ENCODE results near the gene PTPRC. TPM values are rescaled to one million over a fixed set of nuclear protein-coding genes. Genes with fewer than 3 reads are reported as not detected.

Gene PTPRC
- total RNA-seq, 1 experiment from 2014 or later, result 0.11 TPM

- Histone ChIP-seq H3K27me3 (ENCODE audit: low read length) (no peaks in the 10 kb centered on the region), H3K4me3 (ENCODE audit: low read length) (no peak overlapping the region), H3K4me2 (ENCODE audit: low read length) (no peak overlapping the region), H3F3A (ENCODE audit: low read length, unreplicated experiment) (no peaks in the 10 kb centered on the region), H3K79me2 (ENCODE audit: low read length) (no peaks in the 10 kb centered on the region), H3K9me2 (replicated peaks; ENCODE audit: low read length) (no peaks in the 10 kb centered on the region), H3K9ac (ENCODE audit: low read length) (no peak overlapping the region), H2AFZ (ENCODE audit: low read length) (no peak overlapping the region), H3K9me3 (ENCODE audit: low read length) (no peaks in the 10 kb centered on the region), H3K36me3 (ENCODE audit: low read depth, low read length) (no peaks in the 10 kb centered on the region), H3K27ac (ENCODE audit: low read length) (no peak overlapping the region), H3K4me1 (ENCODE audit: insufficient read depth, low read length) (peaks cover 5% of the 10 kb centered on the region), H4K20me1 (ENCODE audit: low read length) (no peaks in the 10 kb centered on the region)
- DNase-seq (no peak), ATAC-seq (no peak)
- intact Hi-C loops (cut with micrococcal nuclease), result no loop called here
- ChIA-PET POLR2A (ENCODE audit: unreplicated experiment) (no interaction called here), CTCF (no interaction called here)
- no peak for TF ChIP-seq CTCF (conservative IDR thresholded peaks at IDR 0.05; ENCODE audit: low read depth, low read length)
- no peak for TF ChIP-seq EZH2phosphoT487 (IDR thresholded peaks at IDR 0.05; ENCODE audit: borderline replicate concordance, low read length)
- TF ChIP-seq EZH2 (IDR thresholded peaks at IDR 0.05; ENCODE audit: low read length, unreplicated experiment), result no peak
- no TSS peak for BruUV-seq (replicated peaks)
These were observed 26.2 kb upstream of the PTPRC start for GRCh38 chr1:198612471-198613260.

- BruUV-seq (replicated peaks), result no TSS peak
- intact Hi-C loops (cut with micrococcal nuclease), result no loop called here
- no peaks in the 10 kb centered on the region for H4K20me1 ChIP-seq (ENCODE audit: low read length)
- no peak overlapping the region for H3K27ac ChIP-seq (ENCODE audit: low read length)
- no peaks in the 10 kb centered on the region for H3K9me3 ChIP-seq (ENCODE audit: low read length)
- no peak overlapping the region for H3K4me3 ChIP-seq (ENCODE audit: low read length)
- ChIA-PET POLR2A (ENCODE audit: unreplicated experiment) (no interaction called here), CTCF (no interaction called here)
- ATAC-seq (no peak), DNase-seq (no peak)
- no peak overlapping the region for H3K4me2 ChIP-seq (ENCODE audit: low read length)
- H3K79me2 ChIP-seq (ENCODE audit: low read length), result no peaks in the 10 kb centered on the region
- no peaks in the 10 kb centered on the region for H3K4me1 ChIP-seq (ENCODE audit: insufficient read depth, low read length)
- H3K27me3 ChIP-seq (ENCODE audit: low read length), result no peaks in the 10 kb centered on the region
- H3K36me3 ChIP-seq (ENCODE audit: low read depth, low read length), result no peaks in the 10 kb centered on the region
- no peak overlapping the region for H2AFZ ChIP-seq (ENCODE audit: low read length)
- no peak for TF ChIP-seq EZH2 (IDR thresholded peaks at IDR 0.05; ENCODE audit: low read length, unreplicated experiment)
- TF ChIP-seq EZH2phosphoT487 (IDR thresholded peaks at IDR 0.05; ENCODE audit: borderline replicate concordance, low read length), result no peak
- TF ChIP-seq CTCF (conservative IDR thresholded peaks at IDR 0.05; ENCODE audit: low read depth, low read length), result no peak
- H3K9me2 ChIP-seq (replicated peaks; ENCODE audit: low read length), result no peaks in the 10 kb centered on the region
- H3F3A ChIP-seq (ENCODE audit: low read length, unreplicated experiment), result no peaks in the 10 kb centered on the region
- no peak overlapping the region for H3K9ac ChIP-seq (ENCODE audit: low read length)
These were observed 21.4 kb upstream of the PTPRC start for GRCh38 chr1:198617406-198617805.

DNA sequence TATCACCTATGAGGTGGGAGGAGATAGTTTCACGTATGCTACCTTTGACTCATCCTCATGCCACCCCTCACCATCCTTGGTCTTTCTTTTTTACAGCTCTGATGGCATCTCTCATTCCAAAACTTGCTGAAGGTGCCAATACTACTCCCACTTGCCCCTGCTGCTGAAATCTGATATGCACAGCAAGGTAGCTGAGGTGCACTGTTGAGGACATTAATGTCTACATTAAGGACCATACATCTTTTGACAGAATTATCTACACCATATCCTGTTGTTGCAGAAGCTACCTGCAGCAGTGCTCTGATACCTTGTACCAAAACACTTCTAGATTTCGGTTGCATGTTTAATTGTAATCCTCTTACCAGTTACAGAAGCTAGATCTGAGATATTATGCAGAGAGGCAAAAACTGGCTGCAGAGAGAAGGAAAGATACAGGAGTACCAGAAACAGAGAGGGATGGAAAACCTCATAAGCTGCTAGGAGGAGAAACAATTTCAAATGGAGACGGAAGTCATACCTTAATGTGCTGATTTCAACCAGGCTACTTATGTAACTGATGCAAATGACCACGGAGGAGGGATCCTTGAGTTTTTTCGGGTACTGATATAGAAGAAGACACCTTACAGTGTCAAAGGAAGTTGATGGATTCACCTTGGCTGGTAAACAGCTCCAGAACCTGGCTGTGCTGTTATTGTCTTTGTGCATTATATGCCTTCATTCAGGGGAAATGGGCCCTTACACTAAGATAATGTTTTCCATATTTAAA, 19.3 kb upstream of the PTPRC start:
- Histone ChIP-seq H3K9ac (ENCODE audit: low read length) (no peak overlapping the region), H3K36me3 (ENCODE audit: low read depth, low read length) (no peaks in the 10 kb centered on the region), H3K4me2 (ENCODE audit: low read length) (no peak overlapping the region), H3K27me3 (ENCODE audit: low read length) (no peaks in the 10 kb centered on the region), H4K20me1 (ENCODE audit: low read length) (no peaks in the 10 kb centered on the region), H3K9me3 (ENCODE audit: low read length) (no peaks in the 10 kb centered on the region), H3K79me2 (ENCODE audit: low read length) (no peaks in the 10 kb centered on the region), H3K27ac (ENCODE audit: low read length) (no peak overlapping the region), H3K4me3 (ENCODE audit: low read length) (no peak overlapping the region), H3F3A (ENCODE audit: low read length, unreplicated experiment) (no peaks in the 10 kb centered on the region), H2AFZ (ENCODE audit: low read length) (no peak overlapping the region), H3K9me2 (replicated peaks; ENCODE audit: low read length) (no peaks in the 10 kb centered on the region), H3K4me1 (ENCODE audit: insufficient read depth, low read length) (0 out of 2 replicates have a peak, but pooled peaks cover 3% of the 10 kb centered on the region)
- CTCF ChIA-PET, result no interaction called here
- ATAC-seq (no peak), DNase-seq (no peak)
- POLR2A ChIA-PET (ENCODE audit: unreplicated experiment), result no interaction called here
- intact Hi-C loops (cut with micrococcal nuclease), result no loop called here
- TF ChIP-seq CTCF (conservative IDR thresholded peaks at IDR 0.05; ENCODE audit: low read depth, low read length) (no peak), EZH2 (IDR thresholded peaks at IDR 0.05; ENCODE audit: low read length, unreplicated experiment) (no peak), EZH2phosphoT487 (IDR thresholded peaks at IDR 0.05; ENCODE audit: borderline replicate concordance, low read length) (no peak)
- no TSS peak for BruUV-seq (replicated peaks)
